Stimulated activated CD4-positive, alpha-beta T cell treated with anti-CD3 and anti-CD28 coated beads, Interleukin-1b, Interleukin-23, amount 100 ng/mL, for 48 hours (primary cell): ENCODE results near the gene SEMA3C.

Experiments used
- DNase-seq: peaks from one replicate; pipeline ENCODE4 v3.0.0-alpha.2; 2020

Gene SEMA3C

GRCh38 chr7:80819503-80819902 is 99.3 kb downstream of the SEMA3C start:
- DNase-seq, result no peak

- no peak for DNase-seq
Observed at GRCh38 chr7:80818181-80818580, 100.7 kb downstream of the SEMA3C start.

- DNase-seq, result no peak
Observed at GRCh38 chr7:80816806-80817205, 102.0 kb downstream of the SEMA3C start.

- DNase-seq, result no peak
Observed at GRCh38 chr7:80815733-80816132, 103.1 kb downstream of the SEMA3C start.

- DNase-seq, result no peak
Observed at GRCh38 chr7:80809545-80809944, 109.3 kb downstream of the SEMA3C start.

GRCh38 chr7:80807166-80807900 is 111.5 kb downstream of the SEMA3C start:
- no peak for DNase-seq

GRCh38 chr7:80806663-80807062 is 112.2 kb downstream of the SEMA3C start:
- no peak for DNase-seq

GRCh38 chr7:80804589-80804988 is 114.3 kb downstream of the SEMA3C start:
- DNase-seq, result no peak

GRCh38 chr7:80802527-80802926 is 116.3 kb downstream of the SEMA3C start:
- no peak for DNase-seq

GRCh38 chr7:80794631-80795573 is 123.9 kb downstream of the SEMA3C start:
- DNase-seq, result no peak

- no peak for DNase-seq
Observed at GRCh38 chr7:80791509-80791929, 127.3 kb downstream of the SEMA3C start.

- DNase-seq, result no peak
Observed at GRCh38 chr7:80790877-80791276, 128.0 kb downstream of the SEMA3C start.

- no peak for DNase-seq
Observed at GRCh38 chr7:80787721-80788120, 131.1 kb downstream of the SEMA3C start.

- no peak for DNase-seq
Observed at GRCh38 chr7:80785961-80786536, 132.8 kb downstream of the SEMA3C start.

GRCh38 chr7:80785276-80785675 is 133.6 kb downstream of the SEMA3C start:
- no peak for DNase-seq

GRCh38 chr7:80783678-80784327 is 135.0 kb downstream of the SEMA3C start:
- no peak for DNase-seq

- DNase-seq, result no peak
Observed at GRCh38 chr7:80783186-80783677, 135.6 kb downstream of the SEMA3C start.

GRCh38 chr7:80781561-80781979 is 137.3 kb downstream of the SEMA3C start:
- DNase-seq, result no peak

GRCh38 chr7:80781146-80781545 is 137.7 kb downstream of the SEMA3C start:
- DNase-seq, result no peak

- no peak for DNase-seq
Observed at GRCh38 chr7:80779456-80779855, 139.4 kb downstream of the SEMA3C start.

GRCh38 chr7:80775897-80776296 is 143.0 kb downstream of the SEMA3C start:
- no peak for DNase-seq

- no peak for DNase-seq
Observed at GRCh38 chr7:80775482-80775881, 143.4 kb downstream of the SEMA3C start.

- DNase-seq, result no peak
Observed at GRCh38 chr7:80774843-80775242, 144.0 kb downstream of the SEMA3C start.
